NCI-H774 (cell line): Measurements from ENCODE around the gene CCL17.

ENCODE experiments used
- DNase-seq: peaks from one replicate; lab custom pipeline; 2025; lab: John Stamatoyannopoulos, UW

CCL17 gene

GRCh38 chr16:57377080-57377841 lies 27.3 kb upstream of the CCL17 start:
- DNase-seq, result no peak

- no peak for DNase-seq
Measured at GRCh38 chr16:57379579-57379978, 25.0 kb upstream of the CCL17 start.

DNA sequence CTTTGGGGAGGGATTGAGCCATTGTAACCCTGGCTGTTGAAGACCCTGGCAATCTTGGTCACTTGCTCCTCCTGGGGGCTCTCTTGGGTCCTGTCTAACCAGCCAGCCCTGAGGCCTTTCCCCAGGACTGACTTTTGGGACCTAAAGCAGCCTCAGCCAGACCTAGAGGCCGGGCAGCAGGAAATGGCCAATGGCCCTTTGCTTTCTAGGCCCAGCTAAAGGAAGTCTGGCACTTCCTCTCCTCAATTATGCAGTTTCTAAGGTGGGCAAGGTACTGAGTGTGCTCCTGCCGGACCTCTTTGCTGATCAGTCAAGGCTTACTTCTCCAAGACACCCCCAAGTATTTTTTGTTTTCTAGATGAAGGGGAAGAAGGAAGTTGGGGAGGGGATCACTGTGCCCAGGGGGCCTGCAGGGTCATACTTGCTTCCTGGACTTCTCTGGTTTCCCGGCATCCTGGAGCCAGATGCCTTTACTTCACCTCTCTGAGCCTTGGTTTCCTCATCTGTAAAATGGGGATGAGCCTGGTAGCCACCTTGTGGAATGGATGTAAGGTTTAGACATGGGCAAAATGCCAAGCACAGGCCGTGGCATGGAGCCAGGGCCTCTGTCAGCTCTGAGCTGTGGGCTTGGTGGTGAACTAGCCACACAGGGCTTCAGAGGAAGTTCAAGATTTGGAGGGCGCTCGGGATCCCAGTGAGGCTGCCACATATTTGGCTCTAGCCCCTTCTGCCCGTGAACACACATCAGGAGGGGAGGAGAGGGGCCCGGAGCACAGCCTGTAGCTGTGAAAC lies 23.7 kb upstream of the CCL17 start:
- DNase-seq, result no peak

DNA sequence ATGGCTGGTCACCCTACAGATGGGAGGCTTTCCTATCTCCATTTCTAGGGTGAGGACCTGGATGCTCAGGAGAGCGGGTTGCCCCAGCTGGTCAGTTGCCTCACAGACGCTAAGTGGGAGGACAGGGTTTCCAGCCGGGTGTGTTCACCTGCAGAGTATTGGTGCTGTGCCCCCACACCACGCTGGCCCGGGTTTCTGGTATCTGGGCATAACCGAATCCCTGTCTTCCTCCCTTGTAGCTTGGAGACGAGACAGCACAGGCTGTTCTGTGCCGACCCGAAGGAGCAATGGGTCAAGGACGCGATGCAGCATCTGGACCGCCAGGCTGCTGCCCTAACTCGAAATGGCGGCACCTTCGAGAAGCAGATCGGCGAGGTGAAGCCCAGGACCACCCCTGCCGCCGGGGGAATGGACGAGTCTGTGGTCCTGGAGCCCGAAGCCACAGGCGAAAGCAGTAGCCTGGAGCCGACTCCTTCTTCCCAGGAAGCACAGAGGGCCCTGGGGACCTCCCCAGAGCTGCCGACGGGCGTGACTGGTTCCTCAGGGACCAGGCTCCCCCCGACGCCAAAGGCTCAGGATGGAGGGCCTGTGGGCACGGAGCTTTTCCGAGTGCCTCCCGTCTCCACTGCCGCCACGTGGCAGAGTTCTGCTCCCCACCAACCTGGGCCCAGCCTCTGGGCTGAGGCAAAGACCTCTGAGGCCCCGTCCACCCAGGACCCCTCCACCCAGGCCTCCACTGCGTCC lies 22.6 kb upstream of the CCL17 start:
- DNase-seq, result no peak

DNA sequence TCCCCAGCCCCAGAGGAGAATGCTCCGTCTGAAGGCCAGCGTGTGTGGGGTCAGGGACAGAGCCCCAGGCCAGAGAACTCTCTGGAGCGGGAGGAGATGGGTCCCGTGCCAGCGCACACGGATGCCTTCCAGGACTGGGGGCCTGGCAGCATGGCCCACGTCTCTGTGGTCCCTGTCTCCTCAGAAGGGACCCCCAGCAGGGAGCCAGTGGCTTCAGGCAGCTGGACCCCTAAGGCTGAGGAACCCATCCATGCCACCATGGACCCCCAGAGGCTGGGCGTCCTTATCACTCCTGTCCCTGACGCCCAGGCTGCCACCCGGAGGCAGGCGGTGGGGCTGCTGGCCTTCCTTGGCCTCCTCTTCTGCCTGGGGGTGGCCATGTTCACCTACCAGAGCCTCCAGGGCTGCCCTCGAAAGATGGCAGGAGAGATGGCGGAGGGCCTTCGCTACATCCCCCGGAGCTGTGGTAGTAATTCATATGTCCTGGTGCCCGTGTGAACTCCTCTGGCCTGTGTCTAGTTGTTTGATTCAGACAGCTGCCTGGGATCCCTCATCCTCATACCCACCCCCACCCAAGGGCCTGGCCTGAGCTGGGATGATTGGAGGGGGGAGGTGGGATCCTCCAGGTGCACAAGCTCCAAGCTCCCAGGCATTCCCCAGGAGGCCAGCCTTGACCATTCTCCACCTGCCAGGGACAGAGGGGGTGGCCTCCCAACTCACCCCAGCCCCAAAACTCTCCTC lies 21.9 kb upstream of the CCL17 start:
- DNase-seq, result no peak

DNA sequence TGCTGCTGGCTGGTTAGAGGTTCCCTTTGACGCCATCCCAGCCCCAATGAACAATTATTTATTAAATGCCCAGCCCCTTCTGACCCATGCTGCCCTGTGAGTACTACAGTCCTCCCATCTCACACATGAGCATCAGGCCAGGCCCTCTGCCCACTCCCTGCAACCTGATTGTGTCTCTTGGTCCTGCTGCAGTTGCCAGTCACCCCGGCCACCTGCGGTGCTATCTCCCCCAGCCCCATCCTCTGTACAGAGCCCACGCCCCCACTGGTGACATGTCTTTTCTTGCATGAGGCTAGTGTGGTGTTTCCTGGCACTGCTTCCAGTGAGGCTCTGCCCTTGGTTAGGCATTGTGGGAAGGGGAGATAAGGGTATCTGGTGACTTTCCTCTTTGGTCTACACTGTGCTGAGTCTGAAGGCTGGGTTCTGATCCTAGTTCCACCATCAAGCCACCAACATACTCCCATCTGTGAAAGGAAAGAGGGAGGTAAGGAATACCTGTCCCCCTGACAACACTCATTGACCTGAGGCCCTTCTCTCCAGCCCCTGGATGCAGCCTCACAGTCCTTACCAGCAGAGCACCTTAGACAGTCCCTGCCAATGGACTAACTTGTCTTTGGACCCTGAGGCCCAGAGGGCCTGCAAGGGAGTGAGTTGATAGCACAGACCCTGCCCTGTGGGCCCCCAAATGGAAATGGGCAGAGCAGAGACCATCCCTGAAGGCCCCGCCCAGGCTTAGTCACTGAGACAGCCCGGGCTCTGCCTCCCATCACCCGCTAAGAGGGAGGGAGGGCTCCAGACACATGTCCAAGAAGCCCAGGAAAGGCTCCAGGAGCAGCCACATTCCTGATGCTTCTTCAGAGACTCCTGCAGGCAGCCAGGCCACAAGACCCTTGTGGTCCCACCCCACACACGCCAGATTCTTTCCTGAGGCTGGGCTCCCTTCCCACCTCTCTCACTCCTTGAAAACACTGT lies 21.0 kb upstream of the CCL17 start:
- no peak for DNase-seq

- no peak for DNase-seq
Measured at GRCh38 chr16:57384248-57385070, 20.1 kb upstream of the CCL17 start.

- no peak for DNase-seq
Measured at GRCh38 chr16:57385083-57385482, 19.5 kb upstream of the CCL17 start.

DNA sequence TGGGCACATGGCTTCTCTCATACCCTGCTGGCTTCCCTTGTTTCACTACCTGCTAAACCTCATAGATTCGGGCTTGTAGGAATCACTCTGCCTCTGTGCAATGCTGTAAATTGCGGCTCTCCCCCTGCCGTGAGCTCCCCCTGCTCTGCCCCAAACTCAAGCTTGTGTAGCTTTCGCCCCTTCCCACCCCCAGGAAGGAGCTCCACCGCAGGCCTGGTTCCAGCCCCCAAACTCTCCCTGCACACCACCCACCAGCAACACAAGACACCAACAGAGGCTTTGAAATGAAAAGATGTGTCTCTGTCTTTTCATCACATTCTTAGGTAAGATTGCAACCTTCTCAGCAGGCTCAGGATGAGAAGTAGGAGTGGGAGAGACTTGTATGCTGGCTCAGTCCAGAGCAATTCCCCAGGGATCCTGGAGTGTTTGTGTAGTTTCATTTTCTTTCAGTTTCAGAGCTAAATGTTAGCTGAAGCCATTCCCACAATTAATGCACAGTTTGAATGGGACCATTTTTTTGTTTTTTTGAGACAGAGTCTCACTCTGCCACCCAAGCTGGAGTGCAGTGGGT lies 18.1 kb upstream of the CCL17 start:
- DNase-seq, result no peak

GRCh38 chr16:57387598-57388354 lies 16.8 kb upstream of the CCL17 start:
- DNase-seq, result no peak

- DNase-seq, result no peak
Measured at GRCh38 chr16:57388359-57389086, 16.0 kb upstream of the CCL17 start.

DNA sequence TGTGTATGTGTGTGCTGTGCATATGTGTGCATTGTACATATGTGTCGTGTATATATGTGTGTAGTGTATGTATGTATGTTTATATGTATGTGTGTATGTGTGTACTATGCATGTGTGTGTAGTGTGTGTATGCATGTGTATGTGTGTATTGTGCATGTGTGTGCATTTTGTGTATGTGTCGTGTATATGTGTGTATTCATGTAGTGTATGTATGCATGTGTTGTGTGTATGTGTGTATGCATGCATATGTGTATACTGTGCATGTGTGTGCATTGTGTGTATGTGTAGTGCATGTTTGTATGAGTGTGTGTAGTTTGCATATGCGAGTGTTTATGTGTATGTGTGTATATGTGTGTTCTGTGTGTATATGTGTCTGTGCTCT lies 15.5 kb upstream of the CCL17 start:
- no peak for DNase-seq

DNA sequence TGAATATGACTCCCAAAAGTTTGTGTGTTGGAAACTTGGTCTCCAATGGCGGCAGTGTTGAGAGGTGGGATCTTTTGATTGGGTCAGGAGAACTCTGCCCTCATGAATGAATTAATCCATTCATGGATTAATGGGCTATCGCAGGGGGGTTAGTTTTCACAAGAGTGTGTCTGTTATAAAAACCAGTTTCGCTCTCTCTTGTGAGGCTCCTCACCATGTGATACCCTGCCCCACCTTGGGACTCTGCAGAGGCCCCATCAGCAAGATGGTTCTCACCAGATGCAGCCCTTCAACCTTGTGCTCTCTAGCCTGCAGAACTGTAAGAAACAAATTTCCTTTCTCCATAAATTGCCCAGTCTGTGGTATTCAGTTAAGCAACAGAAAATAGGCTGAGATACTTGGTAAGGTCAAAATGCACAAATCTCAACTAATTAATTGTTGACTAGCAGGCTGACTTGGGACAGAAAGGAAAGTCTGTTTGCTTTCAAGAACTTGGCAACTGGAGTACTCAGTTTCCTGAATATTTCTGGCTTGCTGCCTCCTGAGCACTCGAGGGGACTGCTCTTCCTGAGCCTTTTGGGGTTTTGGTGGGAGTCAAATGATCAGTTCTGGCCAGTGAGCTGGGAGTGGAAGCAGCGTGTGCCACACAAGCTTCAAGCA lies 13.8 kb upstream of the CCL17 start:
- no peak for DNase-seq

- no peak for DNase-seq
Measured at GRCh38 chr16:57391300-57391699, 13.3 kb upstream of the CCL17 start.

GRCh38 chr16:57391708-57392107 lies 12.9 kb upstream of the CCL17 start:
- DNase-seq, result no peak

GRCh38 chr16:57392694-57393093 lies 11.9 kb upstream of the CCL17 start:
- DNase-seq, result no peak

GRCh38 chr16:57394444-57394843 lies 10.1 kb upstream of the CCL17 start:
- no peak for DNase-seq

DNA sequence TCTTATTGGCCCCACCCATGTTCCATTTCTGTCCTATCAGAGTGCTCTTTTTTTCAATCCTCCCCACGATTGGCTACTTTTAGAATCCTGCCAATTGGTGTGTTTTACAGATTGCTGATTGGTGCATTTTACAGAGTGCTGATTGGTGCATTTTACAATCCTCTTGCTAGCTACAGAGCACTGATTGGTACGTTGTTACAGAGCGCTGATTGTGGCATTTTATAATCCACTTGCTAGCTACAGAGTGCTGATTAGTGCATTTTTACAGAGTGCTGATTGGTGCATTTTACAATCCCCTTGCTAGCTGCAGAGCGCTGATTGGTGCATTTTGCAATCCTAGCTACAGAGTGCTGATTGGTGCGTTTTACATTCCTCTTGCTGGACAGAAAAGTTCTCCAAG lies 9.5 kb upstream of the CCL17 start:
- no peak for DNase-seq
